ENCODE measurements around the gene P4HA2.

Gene P4HA2

GRCh38 chr5:132250547-132250946 is 22.9 kb upstream of the P4HA2 start:
- no peak for DNase-seq (ENCODE audit: low read depth)

- no peak for DNase-seq (ENCODE audit: low read depth)
Observed at GRCh38 chr5:132246806-132247205, 19.2 kb upstream of the P4HA2 start.

DNA sequence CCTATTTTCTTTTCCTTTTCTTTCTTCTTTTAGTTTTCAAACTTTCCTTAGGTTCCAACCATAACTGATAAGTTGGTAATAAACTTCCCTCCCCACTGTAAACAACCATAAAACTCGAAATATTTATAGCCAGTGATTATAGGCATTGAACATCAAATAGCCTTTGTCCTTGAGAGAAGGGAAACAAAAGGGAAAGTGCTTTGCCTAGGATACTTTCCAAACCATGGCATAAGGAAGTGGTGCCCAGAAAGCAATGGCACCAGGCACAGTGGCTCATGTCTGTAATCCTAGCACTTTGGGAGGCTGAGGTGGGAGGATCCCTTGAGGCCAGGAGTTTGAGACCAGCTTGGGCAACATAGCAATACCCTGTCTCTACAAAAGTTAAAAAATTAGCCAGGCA is 17.9 kb upstream of the P4HA2 start:
- no peak for DNase-seq (ENCODE audit: low read depth)

GRCh38 chr5:132243366-132243977 is 15.8 kb upstream of the P4HA2 start:
- DNase-seq (ENCODE audit: low read depth): no peak

DNA sequence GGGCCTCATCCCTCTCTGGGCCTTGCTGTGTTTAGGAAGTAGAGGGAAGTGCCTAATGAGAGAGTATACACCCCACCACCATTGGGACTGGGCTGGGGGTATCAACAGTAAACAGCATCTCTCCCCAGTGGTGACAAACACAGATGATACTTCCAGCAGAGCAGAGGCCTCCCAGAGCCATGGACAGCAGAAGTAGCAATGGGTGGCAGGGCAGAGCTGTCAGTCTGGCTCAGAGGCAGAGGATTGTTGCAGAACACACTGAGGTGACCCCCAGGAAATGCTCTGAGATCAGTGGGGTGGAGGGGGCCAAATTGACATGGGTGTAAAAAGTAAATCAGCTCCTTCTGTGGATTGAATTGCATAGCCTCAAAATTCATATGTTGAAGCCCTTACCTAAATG is 12.1 kb upstream of the P4HA2 start:
- no peak for DNase-seq (ENCODE audit: low read depth)

DNA sequence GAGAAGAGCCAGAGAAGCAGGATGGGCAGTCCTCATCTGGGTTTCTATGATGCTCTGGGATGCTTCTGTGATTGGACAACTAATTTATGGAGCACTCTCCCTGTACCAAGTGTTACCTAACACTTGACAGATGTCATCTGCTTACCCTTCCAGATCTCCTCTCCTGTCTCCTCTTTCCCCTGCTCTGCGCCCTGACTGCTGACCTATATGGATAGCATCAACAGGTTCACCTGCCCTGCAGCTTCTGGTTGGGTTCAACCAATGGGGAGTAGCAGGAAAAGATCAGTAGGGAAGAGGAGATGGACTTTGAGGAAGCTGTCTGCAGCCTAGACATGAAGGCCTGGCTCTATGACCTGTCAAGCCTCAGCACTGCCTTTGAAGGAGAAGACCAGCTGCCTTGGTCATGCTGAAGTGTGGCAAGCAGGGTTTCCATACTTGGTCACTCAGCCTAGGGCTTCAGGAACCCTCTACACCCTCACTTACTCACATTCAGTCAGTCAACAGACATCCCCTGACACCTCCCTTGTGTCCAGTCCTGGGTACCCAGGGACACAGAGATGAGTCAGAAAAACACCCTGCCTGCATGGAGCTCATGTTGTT is 11.3 kb upstream of the P4HA2 start:
- DNase-seq (ENCODE audit: low read depth): no peak

DNA sequence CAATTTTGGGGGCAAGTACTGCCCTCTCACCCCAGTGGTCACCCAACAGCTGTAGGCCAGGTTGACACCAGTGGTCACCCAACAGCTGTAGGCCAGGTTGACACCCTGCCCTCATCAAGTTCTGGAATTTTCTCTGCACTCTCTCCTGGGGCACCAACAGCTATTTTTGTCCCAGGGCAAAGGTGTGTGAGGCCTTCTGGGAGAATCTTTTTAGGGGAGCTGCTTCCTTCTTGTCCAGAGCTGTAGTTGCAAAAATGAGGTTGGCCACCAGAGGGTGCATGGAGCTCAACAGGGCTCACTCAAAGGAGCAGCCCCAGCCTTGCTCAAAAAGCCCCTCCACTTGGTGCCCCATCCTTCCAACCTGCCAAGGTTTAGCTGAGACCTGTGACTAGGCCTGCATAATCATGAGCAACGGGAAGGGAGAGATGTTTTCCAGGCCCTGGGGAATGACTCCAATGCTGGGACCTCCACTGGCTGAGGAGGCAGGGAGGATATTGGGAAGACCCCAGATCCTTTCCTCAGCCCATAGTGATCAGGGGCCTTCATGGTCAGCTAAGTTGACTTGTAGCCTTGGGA is 10.6 kb upstream of the P4HA2 start:
- DNase-seq (ENCODE audit: low read depth): peak; percentile 55

DNA sequence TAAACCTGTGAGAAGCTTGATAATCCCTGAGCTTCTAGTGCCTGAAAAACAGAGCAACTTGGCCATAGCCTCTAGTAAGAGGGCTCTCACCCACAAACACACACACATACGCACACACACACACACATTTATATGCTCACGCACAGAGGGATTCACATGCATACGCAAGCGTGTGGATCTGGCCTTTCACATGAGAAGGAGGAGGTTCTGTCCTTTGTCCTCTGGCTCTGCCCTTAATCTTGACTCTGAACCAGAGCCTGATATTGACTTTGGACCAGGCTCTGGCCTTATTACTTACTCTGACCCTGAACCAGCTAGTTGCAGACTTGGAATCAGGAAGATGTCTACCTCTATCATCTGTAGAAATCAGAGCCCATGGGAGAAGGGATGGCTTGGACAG is 10.0 kb upstream of the P4HA2 start:
- no peak for DNase-seq (ENCODE audit: low read depth)

DNA sequence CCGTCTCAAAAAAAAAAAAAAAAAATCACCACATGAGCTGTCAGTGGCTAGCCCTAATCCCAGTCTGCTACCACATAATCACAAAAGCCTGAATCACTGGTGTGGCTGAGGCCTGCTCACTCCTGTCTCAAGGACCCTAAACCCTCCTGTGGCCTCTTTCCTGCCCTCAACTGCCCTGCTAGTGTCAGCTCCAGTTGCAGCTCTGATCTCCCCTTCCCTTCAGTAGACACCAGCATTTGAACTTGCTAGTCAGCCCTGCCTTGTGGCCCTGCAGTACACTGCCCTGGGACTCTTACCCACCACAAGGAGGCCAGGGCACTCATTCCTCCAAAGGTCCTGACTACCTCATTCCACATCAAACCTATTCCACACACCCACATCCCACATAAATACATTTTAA is 9.5 kb upstream of the P4HA2 start:
- DNase-seq (ENCODE audit: low read depth): no peak

GRCh38 chr5:132235340-132235739 is 7.7 kb upstream of the P4HA2 start:
- no peak for DNase-seq (ENCODE audit: low read depth)

DNA sequence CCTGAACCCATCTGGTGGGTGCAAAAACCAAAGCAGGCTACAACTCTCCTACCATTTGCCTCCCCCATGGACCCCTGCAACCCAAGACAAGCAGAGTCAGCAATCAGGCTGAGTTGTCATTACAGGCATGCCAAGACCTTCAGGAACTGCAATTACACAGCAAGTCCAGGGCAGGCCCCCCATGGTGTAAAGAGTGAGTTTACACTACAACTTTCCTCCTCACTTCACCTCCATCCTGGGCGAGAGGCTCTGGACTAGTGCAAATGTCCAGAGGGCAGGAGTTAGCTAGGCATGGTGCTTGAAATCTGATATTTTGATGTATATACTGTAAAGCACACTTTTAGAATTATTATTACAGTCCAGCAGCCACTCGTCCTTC is 7.0 kb upstream of the P4HA2 start:
- no peak for DNase-seq (ENCODE audit: low read depth)

- no peak for DNase-seq (ENCODE audit: low read depth)
Observed at GRCh38 chr5:132233811-132234683, 6.4 kb upstream of the P4HA2 start.

GRCh38 chr5:132233081-132233480 is 5.4 kb upstream of the P4HA2 start:
- DNase-seq (ENCODE audit: low read depth): no peak

DNA sequence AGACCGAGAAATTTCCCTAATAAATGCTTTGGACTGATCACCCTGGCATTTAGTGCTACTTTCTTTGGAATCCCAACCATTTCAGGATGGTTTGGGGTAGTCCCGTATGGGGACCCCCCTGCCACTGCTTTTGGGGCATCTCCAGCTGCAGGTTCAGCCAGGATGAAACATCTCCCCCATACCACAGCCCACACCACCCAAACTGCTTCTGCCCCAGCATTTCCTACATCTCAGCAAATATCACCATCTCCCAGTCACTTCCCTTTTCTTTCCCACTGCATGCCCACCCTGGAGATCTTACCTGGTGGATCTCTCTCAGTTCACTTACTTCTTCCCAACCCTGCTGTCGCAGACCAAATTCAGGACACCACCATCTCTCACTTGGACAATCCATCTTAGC is 4.8 kb upstream of the P4HA2 start:
- no peak for DNase-seq (ENCODE audit: low read depth)

DNA sequence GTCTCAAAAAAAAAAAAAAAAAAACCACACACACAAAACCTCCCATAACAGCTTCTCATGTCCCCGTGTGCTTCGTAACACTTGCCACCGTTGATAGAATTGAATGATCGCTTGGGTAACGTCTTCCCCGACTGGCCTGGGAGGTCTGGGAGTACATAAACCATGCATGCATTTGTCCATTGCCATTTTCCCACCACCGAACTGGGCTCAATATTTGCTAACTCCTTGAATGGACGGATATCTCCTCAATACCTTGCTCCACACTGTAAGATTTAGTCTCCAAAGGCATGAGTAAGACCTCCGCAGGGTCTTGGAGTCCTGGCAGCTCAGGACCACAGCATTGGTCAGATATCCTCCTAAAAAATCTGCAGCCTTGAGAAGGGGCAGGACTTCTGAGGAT is 3.2 kb upstream of the P4HA2 start:
- DNase-seq (ENCODE audit: low read depth): no peak

- no peak for DNase-seq (ENCODE audit: low read depth)
Observed at GRCh38 chr5:132229236-132229635, 1.6 kb upstream of the P4HA2 start.

- DNase-seq (ENCODE audit: low read depth): no peak
Observed at GRCh38 chr5:132228241-132229035, 785 bp upstream of the P4HA2 start.

DNA sequence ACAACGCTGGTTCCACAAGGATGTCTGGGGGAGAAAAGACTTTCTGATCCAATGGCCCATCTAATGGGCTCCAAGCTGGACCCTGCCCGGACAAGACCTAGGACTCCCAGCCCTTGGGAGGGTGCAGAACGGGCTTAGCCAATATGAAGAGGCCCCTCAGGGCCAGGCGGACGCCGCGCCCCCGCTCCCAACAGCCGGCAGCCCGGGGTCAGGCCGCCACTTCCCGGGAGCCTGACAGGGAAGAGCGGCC is 493 bp downstream of the P4HA2 start:
- no peak for DNase-seq (ENCODE audit: low read depth)

GRCh38 chr5:132226516-132227234 is 978 bp downstream of the P4HA2 start:
- no peak for DNase-seq (ENCODE audit: low read depth)

DNA sequence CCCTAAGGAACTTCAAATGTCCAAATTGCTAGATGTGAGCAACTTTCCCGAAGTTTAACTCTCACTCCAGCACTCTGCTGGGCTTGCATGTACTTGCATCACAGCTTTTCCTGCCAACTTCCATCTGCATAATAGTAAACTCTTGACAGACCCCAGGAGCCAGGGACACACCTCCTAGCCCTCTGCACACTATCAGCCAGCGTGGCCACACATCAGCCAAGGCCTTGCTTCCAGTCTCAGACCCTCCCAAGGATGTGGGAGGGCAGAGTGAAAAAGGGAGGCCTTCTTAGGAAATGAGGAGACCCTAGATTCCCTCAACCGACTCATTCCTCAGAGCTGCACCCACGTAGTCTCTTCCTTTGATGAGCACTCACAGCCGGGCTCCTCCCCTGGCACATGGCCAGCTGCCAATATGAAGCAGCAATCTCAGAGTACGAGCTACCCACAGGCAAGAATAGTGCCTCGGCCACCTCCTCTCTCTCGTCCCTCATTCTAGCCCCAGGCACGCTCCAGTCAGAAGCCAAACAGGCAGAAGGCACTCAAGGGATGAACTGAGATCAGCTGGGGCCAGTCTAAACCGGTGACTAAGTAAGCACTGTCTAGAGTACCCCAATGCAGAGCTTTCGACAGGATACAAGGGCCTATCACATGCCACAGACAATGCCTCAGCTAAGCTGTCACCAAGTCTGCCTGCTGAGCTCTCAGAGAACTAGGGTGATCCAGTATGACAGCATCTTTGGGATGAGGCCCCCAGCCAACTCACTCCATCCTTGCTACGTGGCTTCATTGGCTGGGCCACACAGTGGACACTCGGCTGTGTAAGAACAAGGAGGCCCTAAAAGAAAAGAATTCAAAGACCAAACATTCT is 2.3 kb downstream of the P4HA2 start:
- DNase-seq (ENCODE audit: low read depth): no peak

GRCh38 chr5:132224716-132225115 is 2.9 kb downstream of the P4HA2 start:
- no peak for DNase-seq (ENCODE audit: low read depth)

All from stimulated activated CD8-positive, alpha-beta memory T cell treated with anti-CD3 and anti-CD28 coated beads, Interleukin-12 subunit alpha, Interleukin-12 subunit beta, amount 100 ng/mL, for 1 hour (primary cell).